B cell (primary cell): Measurements from ENCODE around the gene TTC28.

Source experiments
- EZH2 ChIP-seq: IDR thresholded peaks from 2 replicates; pipeline ENCODE4 v1.6.1; 2012; ENCODE audit warnings: borderline replicate concordance, low read depth, mild to moderate bottlenecking, moderate library complexity, low read length; ENCODE audit not compliant: insufficient read depth, poor library complexity, severe bottlenecking
- TF ChIP-seq, protein P1 (sequence below): fragments of 200-600 bp; IDR thresholded peaks from one replicate; pipeline ENCODE4 v1.8.0; 2022; ENCODE audit warnings: antibody characterized with exemption, mild to moderate bottlenecking

DNA sequence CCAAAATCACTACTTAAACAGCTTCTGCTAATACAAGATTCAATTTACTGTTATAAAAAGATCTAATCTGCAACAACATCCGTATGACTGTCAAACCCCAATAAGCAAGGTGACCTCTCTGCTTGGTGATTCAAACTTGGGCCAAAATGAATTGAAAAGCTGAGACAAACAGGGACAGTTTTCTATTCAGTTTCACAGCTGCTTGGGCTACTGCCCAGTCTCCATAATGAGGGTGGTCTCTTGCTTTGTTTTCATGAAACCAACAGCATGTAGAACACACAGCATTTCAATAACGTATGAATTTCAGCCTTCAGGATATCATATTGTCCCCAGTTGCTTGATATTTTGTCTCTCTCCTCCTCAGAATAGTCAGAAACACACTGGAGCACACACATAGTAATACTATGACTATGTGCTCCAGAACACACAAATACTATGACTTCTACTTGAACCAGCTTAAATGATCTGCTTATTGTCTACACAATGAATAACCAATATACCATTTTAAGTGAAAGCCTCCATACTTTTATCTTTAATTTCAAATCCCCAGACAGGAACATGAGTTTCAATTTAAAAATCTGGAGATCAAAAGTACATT is 285.0 kb downstream of the TTC28 start:
- TF ChIP-seq, protein P1, sequence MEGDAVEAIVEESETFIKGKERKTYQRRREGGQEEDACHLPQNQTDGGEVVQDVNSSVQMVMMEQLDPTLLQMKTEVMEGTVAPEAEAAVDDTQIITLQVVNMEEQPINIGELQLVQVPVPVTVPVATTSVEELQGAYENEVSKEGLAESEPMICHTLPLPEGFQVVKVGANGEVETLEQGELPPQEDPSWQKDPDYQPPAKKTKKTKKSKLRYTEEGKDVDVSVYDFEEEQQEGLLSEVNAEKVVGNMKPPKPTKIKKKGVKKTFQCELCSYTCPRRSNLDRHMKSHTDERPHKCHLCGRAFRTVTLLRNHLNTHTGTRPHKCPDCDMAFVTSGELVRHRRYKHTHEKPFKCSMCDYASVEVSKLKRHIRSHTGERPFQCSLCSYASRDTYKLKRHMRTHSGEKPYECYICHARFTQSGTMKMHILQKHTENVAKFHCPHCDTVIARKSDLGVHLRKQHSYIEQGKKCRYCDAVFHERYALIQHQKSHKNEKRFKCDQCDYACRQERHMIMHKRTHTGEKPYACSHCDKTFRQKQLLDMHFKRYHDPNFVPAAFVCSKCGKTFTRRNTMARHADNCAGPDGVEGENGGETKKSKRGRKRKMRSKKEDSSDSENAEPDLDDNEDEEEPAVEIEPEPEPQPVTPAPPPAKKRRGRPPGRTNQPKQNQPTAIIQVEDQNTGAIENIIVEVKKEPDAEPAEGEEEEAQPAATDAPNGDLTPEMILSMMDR, result no peak
- TF ChIP-seq EZH2, result no peak
